RWPE2 (cell line): ENCODE measurements around the gene TMEM187.

Experiments used
- ATAC-seq: fragments of 200-7000 bp; cut with Tn5 transposase; 3 replicates; pipeline ENCODE4 v1.9.1; 2021; ENCODE audit warnings: low read depth
- DNase-seq: peaks from one replicate; pipeline ENCODE4 v3.0.0-alpha.2; 2020; ENCODE audit warnings: low spot score
- H3K27ac ChIP-seq: fragments of 450-650 bp; 2 replicates; pipeline ENCODE4 v1.5.1; 2017; ENCODE audit warnings: mild to moderate bottlenecking; ENCODE audit not compliant: poor library complexity, severe bottlenecking
- H3K27me3 ChIP-seq: fragments of 250-450 bp; sonication (Bioruptor Pico); 2 replicates; pipeline ENCODE4 v1.5.1; 2021; ENCODE audit warnings: mild to moderate bottlenecking, moderate library complexity; ENCODE audit not compliant: insufficient read depth, poor library complexity, severe bottlenecking
- H3K36me3 ChIP-seq: fragments of 250-450 bp; sonication (Bioruptor Pico); 2 replicates; pipeline ENCODE4 v1.5.1; 2020; ENCODE audit warnings: low read depth, mild to moderate bottlenecking, moderate library complexity
- H3K4me1 ChIP-seq: fragments of 250-450 bp; sonication (Bioruptor Pico); 2 replicates; pipeline ENCODE4 v1.5.1; 2021; ENCODE audit warnings: mild to moderate bottlenecking, moderate library complexity; ENCODE audit not compliant: insufficient read depth, poor library complexity, severe bottlenecking
- H3K4me3 ChIP-seq: fragments of 250-450 bp; sonication (Bioruptor Pico); 2 replicates; pipeline ENCODE4 v1.5.1; 2021; ENCODE audit warnings: mild to moderate bottlenecking, moderate library complexity; ENCODE audit not compliant: severe bottlenecking
- H3K9me3 ChIP-seq: fragments of 250-450 bp; sonication (Bioruptor Pico); 2 replicates; pipeline ENCODE4 v1.5.1; 2021; ENCODE audit warnings: mild to moderate bottlenecking, moderate library complexity; ENCODE audit not compliant: severe bottlenecking
- TF ChIP-seq, protein P1 (sequence below): fragments of 450-650 bp; IDR thresholded peaks from one replicate; pipeline ENCODE4 v1.5.1; 2017; ENCODE audit warnings: mild to moderate bottlenecking, moderate library complexity; ENCODE audit not compliant: poor library complexity, severe bottlenecking

The TMEM187 gene

DNA sequence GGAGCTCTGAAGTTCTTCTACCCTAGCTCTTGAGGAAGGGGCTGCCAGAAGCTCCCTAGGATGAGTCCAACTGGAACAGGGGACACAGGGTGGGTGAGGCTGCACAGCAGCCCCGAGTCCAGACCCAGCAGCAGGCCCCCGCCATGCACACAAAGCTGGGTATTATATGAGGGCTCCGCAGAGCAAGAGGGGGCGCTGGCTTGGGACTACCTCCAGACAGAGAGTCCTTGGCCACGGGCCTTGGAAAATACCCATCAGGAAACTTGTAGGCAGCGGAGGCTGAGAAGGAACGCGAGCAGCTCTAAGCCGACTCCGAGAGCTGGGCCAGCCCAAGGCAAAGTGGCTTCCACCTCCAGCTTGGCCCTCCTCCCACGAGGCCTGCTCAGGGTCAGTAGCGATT is 9.0 kb upstream of the TMEM187 start:
- ATAC-seq, result no peak
- no peak overlapping the region for H3K27ac ChIP-seq
- no peaks in the 10 kb centered on the region for H3K4me1 ChIP-seq
- H3K36me3 ChIP-seq, result peaks cover 54% of the 10 kb centered on the region
- no peaks in the 10 kb centered on the region for H3K9me3 ChIP-seq
- H3K4me3 ChIP-seq, result no peak overlapping the region
- no peaks in the 10 kb centered on the region for H3K27me3 ChIP-seq
- no peak for DNase-seq
- TF ChIP-seq, protein P1, sequence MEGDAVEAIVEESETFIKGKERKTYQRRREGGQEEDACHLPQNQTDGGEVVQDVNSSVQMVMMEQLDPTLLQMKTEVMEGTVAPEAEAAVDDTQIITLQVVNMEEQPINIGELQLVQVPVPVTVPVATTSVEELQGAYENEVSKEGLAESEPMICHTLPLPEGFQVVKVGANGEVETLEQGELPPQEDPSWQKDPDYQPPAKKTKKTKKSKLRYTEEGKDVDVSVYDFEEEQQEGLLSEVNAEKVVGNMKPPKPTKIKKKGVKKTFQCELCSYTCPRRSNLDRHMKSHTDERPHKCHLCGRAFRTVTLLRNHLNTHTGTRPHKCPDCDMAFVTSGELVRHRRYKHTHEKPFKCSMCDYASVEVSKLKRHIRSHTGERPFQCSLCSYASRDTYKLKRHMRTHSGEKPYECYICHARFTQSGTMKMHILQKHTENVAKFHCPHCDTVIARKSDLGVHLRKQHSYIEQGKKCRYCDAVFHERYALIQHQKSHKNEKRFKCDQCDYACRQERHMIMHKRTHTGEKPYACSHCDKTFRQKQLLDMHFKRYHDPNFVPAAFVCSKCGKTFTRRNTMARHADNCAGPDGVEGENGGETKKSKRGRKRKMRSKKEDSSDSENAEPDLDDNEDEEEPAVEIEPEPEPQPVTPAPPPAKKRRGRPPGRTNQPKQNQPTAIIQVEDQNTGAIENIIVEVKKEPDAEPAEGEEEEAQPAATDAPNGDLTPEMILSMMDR, result no peak

DNA sequence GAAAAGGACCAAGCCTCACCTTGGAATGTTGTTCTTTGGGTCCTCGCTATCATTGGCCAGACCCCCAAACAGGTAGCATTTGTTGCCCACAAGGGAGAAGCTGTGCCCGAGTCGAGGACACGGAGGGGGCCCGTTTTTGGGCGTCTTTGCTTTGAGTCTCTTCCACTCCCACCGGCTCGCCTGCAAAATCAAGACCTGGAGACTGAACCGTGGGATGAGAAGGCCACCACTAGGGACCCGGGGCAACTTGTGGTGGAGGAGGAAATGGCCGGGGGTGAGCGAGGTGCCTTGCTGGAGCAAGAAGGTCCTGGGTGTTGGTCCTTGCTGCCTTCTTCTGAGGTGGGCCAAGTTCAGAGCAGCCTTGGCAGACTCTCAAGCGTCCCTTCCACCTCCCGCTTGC is 8.4 kb upstream of the TMEM187 start:
- TF ChIP-seq, protein P1, result no peak
- no peak overlapping the region for H3K27ac ChIP-seq
- no peak for ATAC-seq

DNA sequence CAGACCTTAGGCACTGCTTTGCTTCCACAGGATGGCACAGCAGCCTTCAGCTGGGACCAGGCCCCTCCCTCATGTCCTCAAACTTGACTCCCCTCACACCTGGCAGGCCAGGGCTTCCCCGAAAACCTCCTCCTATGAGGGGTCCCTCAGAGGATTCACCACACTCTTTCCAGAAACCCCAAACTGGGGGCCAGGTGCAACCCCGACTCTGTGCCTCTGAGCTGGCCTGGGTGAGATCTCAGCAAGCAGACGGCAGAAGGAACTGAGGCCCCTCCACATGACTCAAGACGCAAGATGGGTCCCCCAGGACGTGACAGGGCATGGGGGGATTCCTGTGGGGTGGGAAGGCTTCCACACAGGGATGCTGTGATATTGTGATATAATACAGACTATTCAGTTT is 7.1 kb upstream of the TMEM187 start:
- Histone ChIP-seq H3K4me1 (no peaks in the 10 kb centered on the region), H3K9me3 (no peaks in the 10 kb centered on the region), H3K27ac (no peak overlapping the region), H3K36me3 (peaks cover 54% of the 10 kb centered on the region), H3K4me3 (no peak overlapping the region), H3K27me3 (no peaks in the 10 kb centered on the region)
- ATAC-seq (no peak), DNase-seq (no peak)
- TF ChIP-seq, protein P1, result no peak

More for the DNA sequence above, 8.4 kb upstream of the TMEM187 start:
- no peaks in the 10 kb centered on the region for H3K27me3 ChIP-seq
- peaks cover 57% of the 10 kb centered on the region for H3K36me3 ChIP-seq
- no peaks in the 10 kb centered on the region for H3K4me1 ChIP-seq
- no peak for DNase-seq
- H3K9me3 ChIP-seq, result no peaks in the 10 kb centered on the region
- H3K4me3 ChIP-seq, result no peak overlapping the region

DNA sequence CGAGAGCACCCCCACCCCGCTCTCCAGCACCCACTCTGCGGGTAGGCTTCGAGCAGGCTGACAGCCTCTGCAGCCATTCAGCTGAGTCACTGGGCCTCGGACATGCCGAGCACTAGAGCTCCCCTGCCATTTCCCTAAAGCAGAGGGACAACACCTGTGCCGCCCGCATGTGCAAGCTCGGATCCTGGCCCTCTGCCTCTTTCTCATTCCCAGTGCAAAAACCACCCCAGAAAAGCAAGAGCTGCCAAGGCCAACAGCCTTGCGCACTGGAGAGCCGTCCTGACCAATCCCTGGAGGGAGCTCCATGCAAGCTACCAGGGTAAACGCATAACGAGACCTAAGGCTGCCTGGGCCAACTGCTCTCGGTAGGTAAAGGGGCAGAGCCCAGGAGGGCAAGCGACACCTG is 6.3 kb upstream of the TMEM187 start:
- TF ChIP-seq, protein P1, result no peak
- H3K36me3 ChIP-seq, result peaks cover 45% of the 10 kb centered on the region
- no peak for DNase-seq
- H3K27me3 ChIP-seq, result no peaks in the 10 kb centered on the region
- H3K4me3 ChIP-seq, result no peak overlapping the region
- H3K4me1 ChIP-seq, result no peaks in the 10 kb centered on the region
- no peaks in the 10 kb centered on the region for H3K9me3 ChIP-seq
- ATAC-seq, result no peak
- no peak overlapping the region for H3K27ac ChIP-seq

DNA sequence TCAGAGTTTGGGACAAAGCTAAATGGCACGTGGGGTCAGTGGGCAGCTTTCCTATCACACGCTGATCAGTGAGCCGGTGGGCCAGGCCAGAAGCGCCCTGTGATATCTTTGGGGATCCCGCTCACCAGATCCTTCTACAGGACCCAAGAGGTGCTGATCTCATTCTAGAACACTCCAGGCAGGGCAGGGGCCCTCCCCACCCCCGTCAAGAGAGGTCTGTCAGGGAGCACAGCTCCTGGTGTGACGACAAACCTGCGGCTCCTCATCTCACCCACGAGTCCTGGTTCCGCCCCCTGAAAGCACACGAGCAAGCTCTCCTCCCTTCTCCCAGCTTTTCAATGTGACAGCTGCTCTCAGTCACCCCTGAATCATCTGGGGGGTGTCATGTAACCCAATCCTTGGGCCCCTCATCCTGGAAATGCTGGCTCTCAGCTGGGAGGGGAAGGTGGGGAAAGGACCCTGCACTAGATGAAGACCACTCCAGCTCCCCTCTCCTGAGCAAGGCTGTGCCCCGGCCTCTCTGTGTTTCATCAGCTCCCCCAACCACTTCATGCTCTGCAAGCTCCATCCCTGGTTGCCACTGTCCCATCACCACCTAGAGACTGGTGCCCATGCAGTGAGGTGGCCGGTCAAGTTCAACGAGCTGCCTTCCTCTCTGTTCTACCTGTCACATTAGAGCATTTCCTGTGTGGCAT is 5.6 kb upstream of the TMEM187 start:
- no peaks in the 10 kb centered on the region for H3K27me3 ChIP-seq
- peaks cover 38% of the 10 kb centered on the region for H3K36me3 ChIP-seq
- ATAC-seq, result no peak
- no peak for DNase-seq
- H3K9me3 ChIP-seq, result no peaks in the 10 kb centered on the region
- TF ChIP-seq, protein P1, result no peak
- no peaks in the 10 kb centered on the region for H3K4me1 ChIP-seq
- no peak overlapping the region for H3K27ac ChIP-seq
- no peak overlapping the region for H3K4me3 ChIP-seq
